Left ventricle myocardium superior (tissue), 1 donor: ENCODE results near the gene KIR3DL2. TPM values are rescaled to one million over a fixed set of nuclear protein-coding genes. Genes with fewer than 3 reads are reported as not detected.
"Not testable (repeated sequence)": the region's sequence is repeated elsewhere in the genome, so short reads cannot be mapped to it uniquely, and the experiment has no call there.

ENCODE experiments used
- ATAC-seq: fragments of 200-7000 bp; cut with Tn5 transposase; one replicate; pipeline ENCODE4 v1.9.1; 2020; ENCODE audit warnings: mild to moderate bottlenecking, moderate library complexity
- DNase-seq: peaks from one replicate; pipeline ENCODE4 v3.0.0-alpha.2; 2020
- intact Hi-C: fragments of 100-400 bp; cut with micrococcal nuclease; formaldehyde crosslinking; loops from one replicate; pipeline ENCODE4 v1.11.0; 2022
- total RNA-seq: library from RNA; stranded (reverse); fragmentation: NEBNext Ultra II Directional; extraction: Animal tissue kit (Norgen Biotek cat#: 25700); gene quantifications from one replicate; pipeline ENCODE4 v1.2.1, GENCODE V29; 2021
- donor health status: DM: no; HTN: yes; CAD: no; lungs with severe emphysema.

KIR3DL2 gene
- total RNA-seq, 1 donor from 2014 or later: not detected

GRCh38 chr19:54858476-54858875 lies 8.2 kb downstream of the KIR3DL2 start:
- DNase-seq, intact Hi-C loops, ATAC-seq: not testable (repeated sequence)

DNA sequence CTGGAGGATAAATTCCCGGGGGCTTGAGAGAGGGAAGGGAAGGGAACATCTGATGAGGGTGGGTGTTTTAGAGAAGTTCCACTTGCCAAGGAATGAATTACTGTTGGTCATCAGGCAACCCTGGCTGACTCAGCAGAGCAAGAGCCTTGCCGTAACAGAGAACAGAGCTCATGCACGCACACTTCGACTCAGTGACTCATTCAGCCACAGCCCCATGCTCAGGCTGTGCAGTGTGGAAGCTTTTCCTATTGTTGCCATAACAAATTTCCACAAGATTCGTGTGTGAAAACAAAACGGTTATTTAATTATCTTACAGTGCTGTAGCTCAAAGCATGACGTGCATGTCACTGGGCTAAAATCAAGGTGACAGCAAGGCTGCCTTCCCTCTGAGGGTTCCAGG lies 9.2 kb downstream of the KIR3DL2 start:
- intact Hi-C loops, DNase-seq, ATAC-seq: not testable (repeated sequence)

DNA sequence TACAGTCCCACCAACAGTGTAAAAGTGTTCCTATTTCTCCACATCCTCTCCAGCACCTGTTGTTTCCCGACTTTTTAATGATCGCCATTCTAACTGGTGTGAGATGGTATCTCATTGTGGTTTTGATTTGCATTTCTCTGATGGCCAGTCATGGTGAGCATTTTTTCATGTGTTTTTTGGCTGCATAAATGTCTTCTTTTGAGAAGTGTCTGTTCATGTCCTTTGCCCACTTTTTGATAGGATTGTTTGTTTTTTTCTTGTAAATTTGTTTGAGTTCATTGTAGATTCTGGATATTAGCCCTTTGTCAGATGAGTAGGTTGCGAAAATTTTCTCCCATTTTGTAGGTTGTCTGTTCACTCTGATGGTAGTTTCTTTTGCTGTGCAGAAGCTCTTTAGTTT lies 13.2 kb downstream of the KIR3DL2 start:
- DNase-seq, ATAC-seq, intact Hi-C loops: not testable (repeated sequence)

DNA sequence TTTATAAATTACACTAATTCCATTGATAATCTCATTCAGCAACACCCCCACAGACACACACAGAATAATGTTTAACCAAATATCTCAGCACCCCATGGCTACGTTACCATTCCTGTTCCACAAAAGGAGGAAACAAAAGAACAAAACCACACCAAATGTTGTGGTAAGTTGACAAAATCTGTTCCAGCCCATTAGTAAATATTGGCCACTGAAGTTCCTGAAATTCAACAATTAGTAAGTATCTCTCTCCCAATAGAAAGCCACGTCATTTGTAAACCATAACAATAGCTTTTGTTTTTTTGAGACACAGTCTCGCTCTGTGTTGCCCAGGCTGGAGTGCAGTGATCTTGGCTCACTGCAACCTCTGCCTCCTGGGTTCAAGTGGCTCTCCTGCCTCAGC lies 21.5 kb downstream of the KIR3DL2 start:
- DNase-seq (no peak), ATAC-seq (no peak)
- intact Hi-C loops: no loop called here

GRCh38 chr19:54873990-54874389 lies 23.7 kb downstream of the KIR3DL2 start, which contains the start of gene FCAR:
FCAR (plus strand) TSS chr19:54874235; CDS start chr19:54874290, 55 bp downstream.
- no peak for ATAC-seq
- intact Hi-C loops: no loop called here
- no peak for DNase-seq

DNA sequence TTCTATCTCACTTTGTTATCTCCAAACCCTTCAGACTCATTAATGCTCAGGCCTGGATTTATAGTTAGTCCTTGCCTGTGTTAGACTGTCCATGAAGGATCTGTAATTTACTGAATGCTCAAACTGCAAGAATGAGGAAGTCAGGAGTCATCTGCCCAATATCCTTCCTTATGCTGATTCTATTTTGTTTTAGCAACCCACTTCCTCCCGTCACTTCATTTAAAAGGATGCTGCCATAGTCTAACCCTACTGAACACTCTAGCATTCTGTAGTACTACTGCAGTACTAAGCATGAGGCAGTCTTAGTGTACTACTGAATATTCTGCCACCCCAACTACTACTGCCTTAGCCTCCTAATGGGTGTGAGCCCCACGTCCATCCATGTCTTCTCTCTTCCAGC lies 25.3 kb downstream of the KIR3DL2 start:
- intact Hi-C loops: no loop called here
- ATAC-seq (peak; percentile 18), DNase-seq (no peak)

DNA sequence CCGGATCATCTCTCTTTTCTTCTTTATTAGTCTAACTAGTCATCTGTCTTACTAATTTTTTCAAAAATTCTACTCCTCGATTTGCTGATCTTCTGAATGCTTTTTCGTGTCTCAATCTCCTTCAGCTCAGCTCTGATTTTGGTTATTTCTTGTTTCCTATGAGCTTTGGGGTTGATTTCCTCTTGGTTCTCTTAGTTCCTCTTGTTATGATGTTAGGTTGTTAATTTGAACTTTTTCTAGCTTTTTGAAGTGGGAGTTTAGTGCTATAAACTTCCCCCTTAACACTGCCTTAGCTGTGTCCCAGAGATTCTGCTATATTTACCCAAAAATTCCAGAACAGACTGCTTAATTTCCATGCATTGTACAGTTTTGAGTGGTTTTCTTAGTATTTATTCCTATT lies 27.2 kb downstream of the KIR3DL2 start:
- intact Hi-C loops: no loop called here
- no peak for ATAC-seq
- DNase-seq: no peak

DNA sequence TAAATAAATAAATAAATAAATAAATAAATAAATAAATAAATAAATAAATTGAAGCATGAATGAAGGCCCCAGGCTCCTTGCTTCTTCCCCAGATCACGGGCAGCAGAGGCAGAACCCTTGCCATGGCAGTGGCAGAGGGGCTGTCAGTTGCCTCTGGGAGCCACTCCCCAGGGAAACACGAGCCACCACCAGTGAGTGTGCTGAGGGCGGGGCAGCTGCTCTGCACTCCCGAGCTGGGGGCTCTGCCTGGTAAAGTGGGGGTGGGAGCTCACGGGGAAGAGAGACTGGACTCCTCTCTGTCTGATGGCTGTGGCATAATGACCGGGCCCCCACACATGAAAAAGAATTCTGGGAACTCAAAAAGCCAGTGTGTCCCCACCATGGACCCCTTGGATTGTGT lies 31.6 kb downstream of the KIR3DL2 start:
- intact Hi-C loops: no loop called here
- no peak for ATAC-seq
- DNase-seq: no peak

DNA sequence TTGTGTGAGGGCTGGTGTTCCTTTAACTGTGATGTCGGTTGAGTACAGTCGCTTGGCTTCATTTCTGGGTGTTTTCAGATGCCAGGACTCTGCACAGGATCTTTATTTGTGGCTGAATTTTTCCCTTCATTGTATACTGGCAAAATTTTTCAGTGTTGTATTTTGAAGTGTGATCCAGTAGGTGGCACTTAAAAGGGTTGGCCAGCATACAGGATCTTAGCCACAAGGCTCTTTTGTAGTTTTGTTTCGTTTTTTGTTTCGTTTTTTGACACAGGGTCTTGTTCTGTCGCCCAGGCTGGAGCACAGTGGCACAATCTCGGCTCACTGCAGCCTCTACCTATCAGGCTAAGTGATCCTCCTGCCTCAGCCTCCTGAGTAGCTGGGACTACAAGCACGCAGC lies 32.5 kb downstream of the KIR3DL2 start:
- DNase-seq (no peak), ATAC-seq (no peak)
- intact Hi-C loops: no loop called here

DNA sequence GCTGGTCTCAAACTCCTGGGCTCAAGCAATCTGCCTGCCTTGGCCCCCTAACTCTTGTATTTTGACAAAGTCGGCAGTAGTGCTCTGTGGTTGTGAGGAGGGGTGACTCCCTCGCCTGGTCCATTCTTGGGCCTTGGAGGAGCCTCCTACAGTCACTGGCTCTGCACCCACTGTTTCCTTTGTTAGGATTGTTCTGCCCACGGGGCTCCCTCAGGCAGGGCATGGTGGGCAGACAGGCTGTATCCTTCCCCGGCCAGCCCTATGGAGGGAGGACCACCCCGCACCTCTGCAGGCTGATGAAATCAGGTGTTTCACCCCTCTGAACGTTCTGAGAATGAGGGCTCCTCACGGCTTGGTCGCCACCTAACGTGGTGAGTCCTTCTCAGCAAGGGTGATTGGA lies 33.0 kb downstream of the KIR3DL2 start:
- DNase-seq (no peak), ATAC-seq (no peak)
- intact Hi-C loops: no loop called here

- ATAC-seq: no peak
- intact Hi-C loops: no loop called here
- no peak for DNase-seq
Observed at GRCh38 chr19:54888239-54888638, 38.0 kb downstream of the KIR3DL2 start.

- DNase-seq (no peak), ATAC-seq (no peak)
- intact Hi-C loops: no loop called here
Observed at GRCh38 chr19:54889566-54889965, 39.3 kb downstream of the KIR3DL2 start.

DNA sequence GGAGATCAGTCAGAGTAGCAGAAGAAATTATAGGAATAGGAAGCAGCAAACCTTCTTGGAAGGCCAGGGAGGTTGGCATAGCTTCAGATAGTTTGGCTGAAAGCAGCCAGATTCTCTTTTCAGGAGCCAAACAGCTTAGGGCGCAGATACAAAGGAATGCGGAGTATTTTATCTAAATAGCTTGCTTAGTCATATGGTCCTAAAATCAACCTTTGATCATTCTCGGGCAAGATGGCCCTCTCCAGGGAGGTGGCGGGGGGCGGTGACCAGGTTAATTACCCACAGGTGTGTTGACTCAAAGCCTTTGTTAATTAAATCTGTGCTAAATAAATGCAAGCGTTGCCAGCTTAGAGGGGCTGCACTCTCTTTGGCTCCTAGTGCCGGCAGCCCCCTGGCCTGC lies 43.2 kb downstream of the KIR3DL2 start:
- ATAC-seq: no peak

GRCh38 chr19:54894106-54894505 lies 43.9 kb downstream of the KIR3DL2 start:
- intact Hi-C loops, ATAC-seq, DNase-seq: not testable (repeated sequence)

More for the DNA sequence above, 43.2 kb downstream of the KIR3DL2 start:
- intact Hi-C loops: no loop called here
- no peak for DNase-seq

- DNase-seq: no peak
- ATAC-seq: no peak
- intact Hi-C loops: no loop called here
Observed at GRCh38 chr19:54896036-54896435, 45.8 kb downstream of the KIR3DL2 start.

DNA sequence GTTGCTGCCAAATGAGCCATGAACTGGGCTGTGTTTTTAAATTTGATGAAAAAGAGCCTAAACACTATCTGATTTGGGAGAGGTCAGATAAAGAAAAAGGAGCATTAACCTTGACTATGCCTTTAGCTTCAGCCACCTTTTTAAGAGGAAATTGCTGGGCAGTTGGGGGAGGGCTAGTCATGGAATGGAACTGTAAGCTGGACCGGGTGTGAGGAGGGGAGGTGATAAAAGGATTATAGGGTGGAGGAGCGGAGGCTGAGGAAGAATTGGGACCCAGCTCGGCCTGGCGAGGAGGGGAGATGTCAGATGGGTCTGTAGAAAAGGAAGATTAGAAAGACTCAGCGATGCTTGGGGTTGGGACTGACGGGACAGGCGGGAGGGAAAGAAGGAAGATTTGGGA lies 48.4 kb downstream of the KIR3DL2 start:
- DNase-seq, intact Hi-C loops, ATAC-seq: not testable (repeated sequence)

DNA sequence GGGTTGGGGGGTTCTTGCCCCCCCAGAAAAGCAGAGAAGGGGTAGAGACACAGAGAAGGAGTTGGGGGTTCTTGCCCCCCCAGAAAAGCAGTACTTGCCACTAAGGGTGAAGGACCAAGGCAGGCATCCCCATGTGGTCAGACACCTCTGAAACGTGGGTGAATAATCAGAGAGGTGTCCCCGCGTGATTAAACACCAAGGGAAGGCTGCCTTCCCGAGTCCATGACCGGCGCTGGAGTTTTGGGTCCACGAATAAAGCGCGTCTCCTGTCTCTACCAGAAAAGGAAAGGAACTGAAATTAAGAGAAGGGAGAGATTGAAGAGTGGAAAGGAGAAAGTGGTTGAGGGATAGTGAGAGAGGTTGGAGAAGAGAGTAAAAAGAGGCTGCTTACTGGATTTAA lies 49.4 kb downstream of the KIR3DL2 start:
- intact Hi-C loops, DNase-seq, ATAC-seq: not testable (repeated sequence)

- DNase-seq: peak; percentile 36
- ATAC-seq, intact Hi-C loops: not testable (repeated sequence)
Observed at GRCh38 chr19:54901153-54901552, 50.9 kb downstream of the KIR3DL2 start.

DNA sequence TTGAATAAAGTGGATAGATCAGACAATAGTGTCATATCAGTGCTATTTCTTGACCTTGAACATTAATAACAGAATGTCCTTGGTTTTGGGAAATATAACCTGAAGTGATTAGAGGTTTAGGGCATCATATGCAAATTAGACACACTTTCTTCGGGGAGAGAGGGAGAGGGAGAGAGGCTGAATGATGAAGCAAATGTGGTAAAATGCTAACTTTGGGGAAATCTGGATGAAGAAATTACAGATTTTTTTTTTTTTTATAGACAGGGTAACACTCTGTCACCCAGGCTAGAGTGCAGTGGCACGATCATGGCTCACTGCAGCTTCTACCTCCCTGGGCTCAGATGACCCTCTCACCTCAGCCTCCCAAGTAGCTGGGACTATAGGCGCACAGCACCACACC lies 51.8 kb downstream of the KIR3DL2 start:
- ATAC-seq (no peak), DNase-seq (no peak)
- intact Hi-C loops: no loop called here

DNA sequence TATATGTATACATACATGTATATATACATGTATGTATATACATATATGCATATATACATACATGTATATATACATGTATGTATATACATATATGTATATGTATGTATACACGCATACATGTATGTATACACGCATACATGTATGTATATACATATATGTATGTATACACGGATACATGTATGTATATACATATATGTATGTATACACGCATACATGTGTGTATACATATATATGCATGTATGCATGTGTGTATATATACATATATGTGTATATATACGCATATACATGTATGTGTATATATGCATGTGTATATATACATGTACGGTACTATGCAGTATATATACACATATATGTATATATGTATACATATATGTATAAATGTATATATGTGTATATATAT lies 53.1 kb downstream of the KIR3DL2 start:
- no peak for DNase-seq
- intact Hi-C loops: no loop called here
- no peak for ATAC-seq

DNA sequence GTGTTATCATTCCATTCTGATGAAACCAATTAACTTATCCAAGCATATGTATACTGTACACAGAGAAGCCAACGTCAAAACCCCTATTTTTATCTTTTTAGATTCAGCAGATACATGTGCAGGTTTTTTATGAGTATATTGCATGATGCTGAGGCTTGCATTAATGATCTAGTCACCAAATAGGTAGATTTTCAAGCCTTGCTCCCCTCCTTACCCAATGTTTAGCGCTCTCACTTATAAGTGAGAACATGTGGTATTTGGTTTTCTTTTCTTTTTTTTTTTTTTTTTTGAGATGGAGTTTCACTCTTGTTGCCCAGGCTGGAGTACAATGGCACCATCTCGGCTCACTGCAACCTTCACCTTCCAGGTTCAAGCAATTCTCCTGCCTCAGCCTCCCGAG lies 54.0 kb downstream of the KIR3DL2 start:
- intact Hi-C loops, DNase-seq, ATAC-seq: not testable (repeated sequence)

DNA sequence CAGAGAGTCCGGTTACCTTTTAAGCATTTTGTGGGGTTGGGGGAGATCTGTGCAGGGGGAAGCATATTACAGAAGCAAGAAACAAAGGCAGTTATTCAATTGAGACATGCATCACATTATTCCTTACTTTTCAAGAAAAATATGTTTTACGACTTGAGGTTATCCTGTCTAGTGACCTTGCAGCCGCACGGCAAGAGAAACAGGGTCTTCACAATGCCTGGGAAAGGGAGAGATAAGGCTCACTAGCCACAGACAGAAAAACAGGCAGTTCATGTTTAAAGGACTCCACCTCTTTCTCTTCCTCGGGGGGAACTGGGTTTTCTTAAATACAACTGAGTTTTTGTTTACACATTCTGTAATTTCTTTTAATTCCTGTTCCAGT lies 55.2 kb downstream of the KIR3DL2 start:
- ATAC-seq: no peak
- intact Hi-C loops: no loop called here

More for the DNA sequence above, 55.2 kb downstream of the KIR3DL2 start:
- no peak for DNase-seq
